Right atrium auricular region (tissue), 2 donors: ENCODE measurements around the gene IL17RE. TPM values are rescaled to one million over a fixed set of nuclear protein-coding genes. Genes with fewer than 3 reads are reported as not detected.

Experiments used
- DNase-seq: peaks from one replicate; pipeline ENCODE4 v3.0.0-alpha.2; 2019; ENCODE audit warnings: low spot score
- H3K27ac ChIP-seq, 2 donors: fragments of 200-600 bp; sonication (generic); 1 replicate in 1 of 2; 2 replicates in 1 of 2; pipeline ENCODE4 v1.5.1; 2016 to 2019
- H3K27me3 ChIP-seq, 2 donors: fragments of 200-600 bp; sonication (generic); one replicate each; pipeline versions ENCODE4 v1.5.1 to v1.6.0; 2017 to 2019
- H3K36me3 ChIP-seq: fragments of 200-600 bp; sonication (generic); one replicate; pipeline ENCODE4 v1.5.1; 2016
- H3K4me1 ChIP-seq, 2 donors: fragments of 200-600 bp; sonication (generic); one replicate each; pipeline versions ENCODE4 v1.5.1 to v1.6.0; 2017 to 2019
- H3K4me3 ChIP-seq, 2 donors: fragments of 200-600 bp; sonication (generic); 1 replicate in 1 of 2; 2 replicates in 1 of 2; pipeline ENCODE4 v1.5.1; 2017 to 2019; ENCODE audit warnings: mild to moderate bottlenecking in 1 of 2, moderate library complexity in 1 of 2
- H3K9me3 ChIP-seq, 2 donors: fragments of 200-600 bp; sonication (generic); one replicate each; pipeline ENCODE4 v1.5.1; 2019
- CTCF ChIP-seq, 2 donors: fragments of 200-600 bp; sonication (generic); IDR thresholded peaks; one replicate each; pipeline ENCODE4 v1.5.1; 2019; ENCODE audit warnings: antibody characterized with exemption in 2 of 2
- total RNA-seq, 2 donors: library from RNA; depleted of rRNA; stranded (reverse); fragments of >200 nt; gene quantifications; one replicate each; pipeline ENCODE4 v1.1.0, GENCODE V29; 2016

IL17RE gene
- total RNA-seq, 2 donors from 2014 or later = 0.89 to 2.6 TPM

- no peak overlapping the region for H3K27ac ChIP-seq
Observed at GRCh38 chr3:9884555-9885165, 18.0 kb upstream of the IL17RE start.

GRCh38 chr3:9886328-9886727 is 16.3 kb upstream of the IL17RE start:
- Histone ChIP-seq H3K27ac (no peak overlapping the region), H3K4me3 (no peak overlapping the region), H3K4me1 (peaks cover 0 to 8% of the 10 kb centered on the region in 2 donors), H3K36me3 (no peaks in the 10 kb centered on the region), H3K27me3 (no peaks in the 10 kb centered on the region), H3K9me3 (no peaks in the 10 kb centered on the region)
- TF ChIP-seq CTCF (IDR thresholded peaks at IDR 0.05) = no peak
- DNase-seq = no peak

More at GRCh38 chr3:9884555-9885165, 18.0 kb upstream of the IL17RE start:
- Histone ChIP-seq H3K4me3 (no peak overlapping the region), H3K27me3 (no peaks in the 10 kb centered on the region), H3K4me1 (no peaks in the 10 kb centered on the region), H3K36me3 (no peaks in the 10 kb centered on the region), H3K9me3 (no peaks in the 10 kb centered on the region)
- no peak for TF ChIP-seq CTCF (IDR thresholded peaks at IDR 0.05)
- no peak for DNase-seq

GRCh38 chr3:9887480-9887879 is 15.2 kb upstream of the IL17RE start:
- DNase-seq = no peak
- Histone ChIP-seq H3K27me3 (no peaks in the 10 kb centered on the region), H3K4me3 (no peak overlapping the region), H3K4me1 (peaks cover 0 to 19% of the 10 kb centered on the region in 2 donors), H3K9me3 (no peaks in the 10 kb centered on the region), H3K36me3 (no peaks in the 10 kb centered on the region), H3K27ac (no peak overlapping the region)
- no peak for TF ChIP-seq CTCF (IDR thresholded peaks at IDR 0.05)

DNA sequence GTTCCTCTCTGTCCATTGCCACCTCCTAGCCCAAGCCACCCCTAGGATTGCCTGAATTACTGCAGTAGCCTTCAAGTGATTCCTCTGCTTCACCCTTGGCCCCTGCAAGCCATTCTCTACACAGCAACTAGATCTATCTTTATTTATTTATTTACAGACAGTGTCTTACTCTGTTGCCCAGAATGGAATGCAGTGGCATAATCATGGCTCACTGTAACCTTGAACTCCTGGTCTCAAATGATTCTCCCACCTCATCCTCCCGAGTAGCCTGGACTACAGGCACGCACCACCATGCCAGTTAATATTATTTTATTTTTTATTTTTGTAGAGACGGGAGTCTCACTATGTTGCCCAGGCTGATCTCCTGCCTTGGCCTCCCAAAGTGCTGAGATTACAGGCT is 14.1 kb upstream of the IL17RE start:
- Histone ChIP-seq H3K9me3 (no peaks in the 10 kb centered on the region), H3K27me3 (no peaks in the 10 kb centered on the region), H3K4me1 (peaks cover 0 to 21% of the 10 kb centered on the region in 2 donors), H3K4me3 (no peak overlapping the region), H3K36me3 (peaks cover 10% of the 10 kb centered on the region), H3K27ac (no peak overlapping the region)
- TF ChIP-seq CTCF (IDR thresholded peaks at IDR 0.05) = no peak
- DNase-seq = no peak

GRCh38 chr3:9889405-9889804 is 13.2 kb upstream of the IL17RE start:
- no peak overlapping the region for H3K27ac ChIP-seq

More at GRCh38 chr3:9889405-9889804, 13.2 kb upstream of the IL17RE start:
- Histone ChIP-seq H3K9me3 (no peaks in the 10 kb centered on the region), H3K4me3 (no peak overlapping the region), H3K27me3 (no peaks in the 10 kb centered on the region), H3K4me1 (peaks cover 0 to 29% of the 10 kb centered on the region in 2 donors), H3K36me3 (peaks cover 13% of the 10 kb centered on the region)
- DNase-seq = no peak
- TF ChIP-seq CTCF (IDR thresholded peaks at IDR 0.05) = no peak
